HG03103 (cell line): ENCODE data around the gene SASH1.
A peak's percentile ranks its signal among the peaks of the same experiment; 100 is the strongest.

Source experiments
- ATAC-seq: cut with Tn5 transposase; IDR thresholded peaks from one replicate; pipeline ENCODE4 v1.9.1; 2021; ENCODE audit warnings: low read depth; ENCODE audit not compliant: unreplicated experiment

Gene SASH1

GRCh38 chr6:148342350-148343046 is at the start of gene SASH1:
TSS of gene SASH1 (plus strand) at chr6:148342838. CDS start at chr6:148343068, 230 bp downstream.
- ATAC-seq = peak; percentile 57

DNA sequence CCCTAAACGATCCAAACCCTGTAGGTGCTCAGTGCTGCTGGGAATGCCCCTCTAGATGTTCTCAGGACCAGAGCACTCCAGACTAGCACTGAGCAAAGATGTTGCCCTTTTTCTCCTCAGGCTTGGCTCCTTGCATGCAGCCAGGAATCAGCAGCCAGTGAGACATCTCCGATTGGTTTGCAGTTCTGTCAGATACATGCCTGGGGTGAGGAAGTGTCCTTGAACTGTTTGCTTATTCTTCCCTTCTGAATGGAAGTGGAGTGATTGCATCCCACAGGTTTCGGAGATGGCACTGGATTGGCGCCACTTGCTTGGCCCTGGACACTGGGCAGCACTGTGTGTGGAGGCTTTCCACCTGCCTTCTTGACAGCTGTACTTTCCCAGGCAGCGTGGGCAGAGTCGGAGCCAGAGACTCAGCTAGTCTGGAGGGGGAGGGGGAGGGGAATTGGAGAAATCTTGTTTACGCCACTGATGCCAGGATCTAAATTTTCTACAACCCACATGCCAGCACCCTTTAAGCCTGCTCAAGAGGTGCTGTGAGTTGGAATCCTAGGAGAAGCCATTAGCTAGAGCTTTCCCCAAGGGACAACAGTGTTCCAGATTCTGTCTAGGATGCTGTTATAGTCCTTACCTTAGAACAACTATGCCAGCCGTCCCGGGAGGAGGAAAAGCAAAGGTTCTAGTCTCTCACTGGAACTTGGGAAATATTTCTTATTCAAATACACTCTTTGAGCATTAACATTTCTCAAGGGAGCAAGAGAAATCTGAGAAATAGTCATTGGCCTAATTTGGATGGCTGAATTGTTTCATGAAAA is 49.2 kb upstream of the SASH1 start:
- no peak for ATAC-seq

GRCh38 chr6:148294059-148294458 is 48.6 kb upstream of the SASH1 start:
- ATAC-seq = no peak

DNA sequence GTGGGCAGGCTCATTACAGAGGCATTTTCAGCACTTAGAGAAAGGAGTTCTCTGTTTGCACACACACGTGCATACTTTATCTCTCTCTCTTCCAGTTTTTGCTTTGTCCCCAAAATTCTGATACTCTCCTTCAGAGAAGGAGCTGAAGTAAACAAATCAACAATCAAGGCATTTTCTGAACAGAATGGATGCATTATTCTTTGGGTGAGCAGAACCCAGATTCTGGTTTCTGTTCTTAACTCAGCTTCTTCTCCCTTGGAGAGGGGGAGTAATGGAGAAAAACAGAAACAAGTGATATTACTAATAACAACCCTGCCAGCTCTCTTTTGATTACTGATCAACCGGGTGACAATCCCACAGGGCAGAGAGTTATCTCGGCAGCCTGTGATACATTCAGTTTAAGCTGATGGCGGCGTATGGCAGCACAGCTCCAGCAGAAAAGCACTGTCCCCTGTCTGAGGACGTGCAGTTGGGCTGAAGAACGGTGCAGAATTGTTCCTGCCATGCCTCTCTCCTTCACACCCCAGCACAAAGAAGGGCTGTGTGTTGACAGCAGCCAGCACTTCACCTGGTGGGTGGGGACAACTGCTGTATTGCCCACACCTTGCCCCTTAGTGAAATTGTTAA is 47.3 kb upstream of the SASH1 start:
- ATAC-seq = no peak

- no peak for ATAC-seq
These were observed 45.9 kb upstream of the SASH1 start for GRCh38 chr6:148296771-148297170.

DNA sequence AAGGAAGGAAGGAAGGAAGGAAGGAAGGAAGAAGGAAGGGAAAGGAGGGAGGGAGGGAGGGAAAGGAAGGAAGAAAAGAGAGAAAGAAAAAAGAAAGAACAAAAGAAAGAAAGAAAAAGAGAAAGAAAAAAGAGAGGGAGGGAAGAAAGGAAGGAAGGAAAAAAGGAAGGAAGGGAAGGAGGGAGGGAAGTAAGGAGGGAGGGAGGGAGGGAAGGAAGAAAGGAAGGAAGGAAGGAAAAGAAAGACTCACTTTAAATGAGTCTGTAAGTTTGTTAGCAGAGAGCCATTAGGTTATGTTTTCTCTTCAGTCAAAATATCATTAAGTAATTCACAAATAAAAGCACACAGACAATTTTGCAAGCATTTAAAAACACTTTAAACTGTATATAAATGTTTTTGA is 44.0 kb upstream of the SASH1 start:
- no peak for ATAC-seq

DNA sequence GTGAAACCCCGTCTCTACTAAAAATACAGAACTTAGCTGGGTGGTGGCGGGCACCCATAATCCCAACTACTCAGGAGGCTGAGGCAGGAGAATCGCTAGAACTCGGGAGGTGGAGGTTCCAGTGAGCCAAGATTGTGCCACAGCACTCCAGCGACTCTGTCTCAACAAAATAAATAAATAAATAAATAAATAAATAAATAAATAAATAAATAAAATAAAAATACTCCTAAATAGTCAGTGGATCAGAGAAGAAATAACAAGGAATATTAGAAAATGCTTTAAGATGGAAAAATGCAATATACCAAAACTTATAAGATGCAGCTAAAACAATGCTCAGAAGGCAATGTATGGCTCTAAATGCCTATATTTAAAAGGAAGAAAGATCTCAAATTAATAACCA is 39.0 kb upstream of the SASH1 start:
- ATAC-seq = no peak

DNA sequence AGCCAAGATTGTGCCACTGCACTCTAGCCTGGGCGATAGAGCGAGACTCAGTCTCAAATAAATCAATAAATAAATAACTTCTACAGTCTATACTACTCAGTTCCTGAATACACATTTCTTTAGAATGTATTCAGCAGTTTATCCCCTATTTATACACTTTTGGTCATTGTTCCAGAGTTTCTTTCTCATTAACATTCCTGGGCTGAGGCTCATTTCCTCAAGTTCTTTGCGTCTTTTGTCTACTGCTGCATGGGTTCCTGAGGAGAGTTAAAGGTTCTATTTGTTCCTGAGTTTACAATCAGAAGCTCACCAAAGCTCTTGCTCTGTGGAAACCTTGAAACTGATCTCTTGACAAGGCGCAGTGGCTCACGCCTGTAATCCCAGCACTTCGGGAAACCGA is 37.7 kb upstream of the SASH1 start:
- no peak for ATAC-seq

- ATAC-seq = no peak
These were observed 36.4 kb upstream of the SASH1 start for GRCh38 chr6:148306286-148306685.

DNA sequence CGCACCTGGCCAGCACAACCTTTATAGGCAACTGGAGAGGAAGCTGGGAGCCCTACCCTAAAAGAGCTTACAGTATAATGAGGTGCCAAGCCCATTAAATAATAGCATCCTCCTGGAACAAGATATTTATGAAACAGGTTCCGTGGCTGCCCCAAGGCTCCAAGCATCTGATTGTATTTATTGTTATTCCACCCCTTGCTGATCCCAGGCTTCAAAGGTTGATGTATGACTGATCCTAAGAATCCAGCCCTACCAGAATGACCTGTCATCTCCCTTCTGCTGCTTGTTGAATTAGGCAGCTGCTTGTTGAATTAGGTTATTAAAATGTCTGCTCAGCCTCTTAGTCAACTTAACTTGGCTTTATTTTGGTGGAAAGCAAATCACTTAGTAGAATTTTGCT is 35.2 kb upstream of the SASH1 start:
- no peak for ATAC-seq

DNA sequence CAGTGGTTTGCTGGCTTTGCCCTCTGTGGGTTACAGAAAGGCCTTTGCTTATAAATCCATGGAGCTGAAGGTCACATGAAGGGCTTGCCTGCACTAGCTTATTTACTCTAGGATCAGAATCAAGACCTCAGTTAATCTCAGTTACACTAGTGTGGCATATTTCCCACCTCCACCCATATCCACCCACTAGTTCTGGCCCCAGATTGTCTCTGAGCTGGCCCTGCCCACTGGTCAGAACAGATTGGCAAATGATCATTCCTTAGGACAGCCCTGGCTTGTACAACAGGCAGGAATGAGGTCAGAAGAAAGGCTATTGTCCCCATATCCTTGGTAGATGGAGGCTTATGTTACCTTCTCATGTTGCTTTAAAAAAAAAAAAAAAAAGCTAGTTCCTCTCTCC is 33.3 kb upstream of the SASH1 start:
- ATAC-seq = no peak

DNA sequence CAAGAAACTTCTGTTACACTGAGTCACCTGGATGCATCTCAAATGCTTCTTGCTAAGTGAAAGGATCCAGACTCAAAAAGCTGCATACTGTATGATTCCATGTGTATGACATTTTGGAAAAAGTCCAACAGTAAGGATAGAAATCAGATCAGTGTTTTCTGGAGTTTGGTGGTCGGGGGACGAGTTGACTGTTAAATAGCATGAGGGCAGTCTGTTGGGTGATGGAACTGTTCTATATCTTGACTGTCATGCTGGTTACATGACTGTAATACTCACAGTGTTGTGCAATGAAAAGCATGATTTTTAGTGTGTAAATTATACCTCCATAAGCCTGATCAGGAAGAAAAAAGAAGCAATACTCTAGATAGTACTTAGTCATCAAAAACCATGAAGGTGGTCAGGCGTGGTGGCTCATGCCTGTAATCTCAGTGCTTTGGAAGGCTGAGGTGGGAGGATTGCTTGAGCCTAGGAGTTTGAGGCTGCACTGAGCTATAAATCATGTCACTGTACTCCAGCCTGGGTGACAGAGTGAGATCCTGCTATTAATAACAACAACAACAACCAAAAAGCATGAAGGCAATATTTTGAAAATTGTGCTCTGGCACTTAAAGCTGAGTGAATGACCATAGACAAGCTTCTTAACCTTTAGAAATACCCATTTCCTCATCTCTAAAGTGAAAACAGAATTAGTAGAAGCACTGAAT is 30.5 kb upstream of the SASH1 start:
- no peak for ATAC-seq

GRCh38 chr6:148313488-148313887 is 29.1 kb upstream of the SASH1 start:
- no peak for ATAC-seq

GRCh38 chr6:148316308-148316707 is 26.3 kb upstream of the SASH1 start:
- no peak for ATAC-seq

- no peak for ATAC-seq
These were observed 25.6 kb upstream of the SASH1 start for GRCh38 chr6:148317051-148317450.

- no peak for ATAC-seq
These were observed 24.9 kb upstream of the SASH1 start for GRCh38 chr6:148317739-148318138.

DNA sequence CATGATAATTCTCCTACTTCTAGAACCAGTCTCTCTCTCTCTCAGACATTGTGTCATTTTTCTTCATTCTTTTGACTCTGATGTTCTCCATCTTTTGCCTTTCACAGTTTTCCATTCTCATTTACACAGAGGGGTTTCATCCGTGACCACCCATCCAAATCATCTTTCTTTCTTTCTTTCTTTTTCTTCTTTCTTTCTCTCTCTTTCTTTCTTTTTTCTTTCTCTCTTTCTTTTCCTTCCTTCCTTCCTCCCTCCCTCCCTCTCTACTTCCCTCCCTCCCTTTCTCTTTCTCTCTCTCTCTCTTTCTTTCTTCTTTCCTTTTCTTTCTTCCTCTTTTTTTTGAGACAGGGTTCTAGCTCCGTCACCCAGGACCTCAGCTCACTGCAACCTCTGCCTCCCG is 19.9 kb upstream of the SASH1 start:
- ATAC-seq = no peak

- no peak for ATAC-seq
These were observed 19.3 kb upstream of the SASH1 start for GRCh38 chr6:148323344-148323743.

GRCh38 chr6:148324297-148324985 is 18.2 kb upstream of the SASH1 start:
- no peak for ATAC-seq

DNA sequence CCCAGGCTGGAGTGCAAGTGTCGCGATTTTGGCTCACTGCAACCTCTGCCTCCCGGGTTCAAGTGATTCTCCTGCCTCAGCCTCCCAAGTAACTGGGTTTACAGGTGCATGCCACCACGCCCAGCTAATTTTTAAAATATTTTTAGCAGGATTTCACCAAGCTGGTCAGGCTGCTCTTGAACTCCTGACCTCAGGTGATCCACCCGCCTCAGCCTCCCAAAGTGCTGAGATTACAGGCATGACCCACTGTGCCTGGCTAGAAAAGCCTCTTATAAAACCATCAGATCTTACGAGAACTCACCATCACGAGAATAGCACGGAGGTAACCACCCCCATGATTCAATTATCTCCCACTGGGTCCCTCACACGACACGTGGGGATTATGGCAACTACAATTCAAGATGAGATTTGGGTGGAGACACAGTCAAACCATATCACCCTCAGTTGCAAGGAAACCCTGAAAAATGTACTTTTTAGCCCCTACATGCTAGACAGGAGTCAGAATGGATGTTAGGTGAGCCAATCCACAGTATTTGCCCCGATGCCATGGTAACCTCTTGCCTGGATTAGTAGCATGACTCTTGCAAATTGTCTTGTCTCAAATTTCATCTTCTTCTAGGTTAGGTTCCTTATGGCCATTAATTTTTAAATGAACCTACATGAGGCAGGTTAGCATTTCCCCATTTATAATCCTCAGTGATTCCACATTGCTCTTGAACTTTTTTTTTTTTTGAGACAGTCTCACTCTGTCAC is 17.1 kb upstream of the SASH1 start:
- no peak for ATAC-seq
